ENCODE data around the gene DLG4.

DLG4 gene

GRCh38 chr17:7219812-7220592 is at the start of gene DLG4, which contains the start of gene ACADVL:
DLG4 (minus strand) TSS chr17:7219836.
ACADVL (plus strand) TSS chr17:7219938; CDS start chr17:7219985, 47 bp downstream.
- in situ Hi-C loops (cut with MboI; ENCODE audit: low pct_unique_long_range_greater_than_20kb, low sequenced_read_pairs): no loop called here
- DNase-seq: peak; percentile 85

DNA sequence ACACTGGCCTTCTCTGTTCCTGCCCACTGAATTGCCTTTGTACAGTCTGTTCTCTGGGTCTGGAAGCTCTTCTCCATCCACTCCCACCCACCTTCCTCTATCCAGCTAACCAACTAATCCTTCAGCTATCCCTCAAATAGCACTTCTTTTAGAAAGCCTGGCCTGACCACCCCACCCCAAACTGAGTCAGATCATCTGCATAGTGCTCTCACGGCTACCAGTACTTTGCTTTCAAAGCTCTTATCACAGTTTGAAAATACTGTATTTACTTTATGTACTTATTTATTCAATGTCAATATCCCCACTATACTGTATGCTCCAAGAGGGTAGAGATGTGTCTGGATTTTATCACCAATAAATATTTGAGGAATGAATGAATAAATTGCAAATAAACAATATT is 47.1 kb upstream of the DLG4 start:
- in situ Hi-C loops (cut with MboI; ENCODE audit: low pct_unique_long_range_greater_than_20kb, low sequenced_read_pairs): no loop called here

DNA sequence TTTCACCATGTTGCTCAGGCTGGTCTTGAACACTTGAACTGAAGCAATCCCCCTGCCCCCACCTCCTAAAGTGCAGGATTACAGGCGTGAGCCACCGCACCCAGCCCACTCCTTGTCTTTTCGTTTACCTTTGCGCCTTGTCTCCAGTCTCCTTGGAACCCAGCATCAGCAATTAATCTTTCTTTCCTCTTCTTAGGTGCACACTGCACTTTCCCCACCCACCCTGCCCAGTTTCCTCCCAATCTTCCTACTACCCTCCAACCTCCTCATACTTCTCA is 44.1 kb upstream of the DLG4 start:
- in situ Hi-C loops (cut with MboI; ENCODE audit: low pct_unique_long_range_greater_than_20kb, low sequenced_read_pairs): no loop called here
- no peak for DNase-seq

More for the DNA sequence above, 47.1 kb upstream of the DLG4 start:
- DNase-seq: no peak

GRCh38 chr17:7262935-7263800 is 43.5 kb upstream of the DLG4 start:
- in situ Hi-C loops (cut with MboI; ENCODE audit: low pct_unique_long_range_greater_than_20kb, low sequenced_read_pairs): no loop called here
- peak; percentile 63 for DNase-seq

DNA sequence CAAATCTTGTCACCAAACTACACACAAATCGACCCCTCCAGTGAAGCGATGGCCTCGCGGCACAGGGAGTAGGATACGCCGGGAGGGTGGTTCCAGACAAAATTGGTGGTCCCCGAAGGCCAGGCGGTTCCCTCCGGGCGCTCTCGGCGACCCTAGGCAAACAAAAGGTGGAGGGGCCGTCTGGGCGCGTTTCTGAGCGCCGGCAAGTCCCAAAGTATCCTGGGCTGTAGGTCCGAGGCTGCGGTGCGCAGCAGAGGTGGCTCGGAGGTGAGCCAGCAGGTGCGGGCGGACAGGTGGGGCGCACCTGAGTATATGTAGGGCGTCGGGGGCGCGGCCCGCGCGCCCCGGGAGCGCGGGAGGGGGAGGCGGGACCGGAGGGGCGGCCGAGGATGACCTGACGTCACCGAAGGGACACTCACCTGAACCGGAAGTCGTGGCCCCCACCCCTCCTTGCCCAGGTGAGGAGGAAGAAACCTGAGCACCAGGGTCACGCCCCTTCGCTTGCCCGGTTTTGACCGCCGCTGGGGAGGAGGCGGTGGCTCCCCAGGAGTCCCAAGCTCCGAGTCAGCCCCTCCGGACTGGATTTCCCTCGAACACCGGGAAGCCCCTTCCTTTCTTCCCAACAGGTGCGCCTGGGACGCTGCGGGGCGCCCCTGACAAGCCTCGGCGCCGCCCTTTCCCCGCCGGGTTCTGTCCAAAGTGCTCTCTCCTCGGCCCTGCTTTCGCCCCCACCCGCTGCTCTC is 42.7 kb upstream of the DLG4 start, which contains the start of gene CLDN7:
TSS of gene CLDN7 (minus strand) at position 287 of the 743 bp plus-strand sequence. CDS start 435 bp downstream, outside the sequence.
- in situ Hi-C loops (cut with MboI; ENCODE audit: low pct_unique_long_range_greater_than_20kb, low sequenced_read_pairs): no loop called here
- no peak for DNase-seq

DNA sequence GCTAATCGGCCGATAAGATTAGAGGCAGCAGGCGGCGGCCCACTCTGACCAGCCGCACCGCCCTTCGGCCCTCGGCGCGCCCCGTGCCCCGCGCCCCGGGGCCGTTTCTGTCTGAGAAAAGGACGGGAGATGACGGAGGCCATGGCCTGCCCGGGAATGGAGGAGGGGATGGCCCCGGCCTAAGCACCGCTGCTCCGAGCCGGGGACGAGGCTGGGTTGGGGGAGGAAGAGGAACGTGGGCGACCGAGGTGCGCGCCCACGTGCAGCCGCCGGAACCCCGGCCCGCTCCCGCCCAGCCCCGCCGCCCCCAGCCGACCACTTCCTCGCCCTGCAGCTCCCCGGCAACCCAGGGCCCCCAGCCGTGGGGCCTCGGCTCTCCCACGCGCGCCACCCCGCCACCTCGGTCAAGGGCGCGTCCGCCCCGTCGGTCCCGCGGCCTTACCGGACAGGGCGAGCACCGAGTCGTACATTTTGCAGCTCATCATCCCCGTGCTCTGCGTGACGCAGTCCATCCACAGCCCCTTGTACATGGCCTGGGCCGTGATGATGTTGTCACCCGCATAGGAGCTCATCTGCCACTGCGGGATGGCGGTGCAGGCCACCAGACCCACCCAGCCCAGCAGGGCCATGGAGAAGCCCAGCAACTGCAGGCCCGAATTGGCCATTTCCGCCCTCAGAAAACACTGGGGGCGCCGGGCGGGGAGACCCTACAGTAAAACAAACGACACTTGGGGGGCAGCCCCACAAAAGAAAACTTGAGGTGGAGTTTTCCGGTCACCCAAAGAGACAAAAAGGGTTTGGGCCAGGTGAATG is 41.9 kb upstream of the DLG4 start:
- in situ Hi-C loops (cut with MboI; ENCODE audit: low pct_unique_long_range_greater_than_20kb, low sequenced_read_pairs): no loop called here
- DNase-seq: no peak

GRCh38 chr17:7260651-7261378 is 41.2 kb upstream of the DLG4 start:
- in situ Hi-C loops (cut with MboI; ENCODE audit: low pct_unique_long_range_greater_than_20kb, low sequenced_read_pairs): no loop called here
- DNase-seq: no peak

DNA sequence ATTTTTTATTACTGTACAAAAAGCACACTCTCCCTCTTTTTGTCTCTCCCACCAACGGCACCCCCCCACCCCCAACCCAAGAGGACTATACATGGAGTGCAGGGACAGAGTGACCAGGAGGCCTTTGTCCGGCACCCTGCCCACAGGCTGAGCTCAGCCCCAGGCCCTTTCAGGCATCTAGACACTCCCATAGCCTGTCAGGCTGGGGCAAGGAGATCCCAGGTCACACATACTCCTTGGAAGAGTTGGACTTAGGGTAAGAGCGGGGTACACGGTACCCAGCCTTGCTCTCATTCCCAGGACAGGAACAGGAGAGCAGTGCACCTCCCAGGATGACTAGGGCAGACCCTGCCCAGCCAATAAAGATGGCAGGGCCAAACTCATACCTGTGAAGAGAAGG is 40.5 kb upstream of the DLG4 start:
- DNase-seq: no peak
- in situ Hi-C loops (cut with MboI; ENCODE audit: low pct_unique_long_range_greater_than_20kb, low sequenced_read_pairs): no loop called here

DNA sequence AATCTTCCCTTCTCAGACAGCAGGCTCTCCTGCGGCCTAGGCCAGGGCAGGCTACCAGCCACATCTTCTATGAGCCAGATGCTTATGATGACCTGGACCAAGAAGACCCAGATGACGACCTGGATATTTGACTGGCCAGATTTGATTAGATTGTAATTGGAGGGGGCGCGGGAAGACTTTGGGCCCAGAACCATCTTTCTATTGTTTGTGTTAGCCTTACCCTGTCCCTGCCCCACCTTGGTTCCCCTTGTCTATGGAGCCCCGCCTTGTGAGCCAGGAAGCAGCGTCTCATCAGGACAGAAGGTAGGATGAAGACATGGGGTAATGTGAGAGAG is 39.9 kb upstream of the DLG4 start:
- DNase-seq: no peak
- in situ Hi-C loops (cut with MboI; ENCODE audit: low pct_unique_long_range_greater_than_20kb, low sequenced_read_pairs): no loop called here

DNA sequence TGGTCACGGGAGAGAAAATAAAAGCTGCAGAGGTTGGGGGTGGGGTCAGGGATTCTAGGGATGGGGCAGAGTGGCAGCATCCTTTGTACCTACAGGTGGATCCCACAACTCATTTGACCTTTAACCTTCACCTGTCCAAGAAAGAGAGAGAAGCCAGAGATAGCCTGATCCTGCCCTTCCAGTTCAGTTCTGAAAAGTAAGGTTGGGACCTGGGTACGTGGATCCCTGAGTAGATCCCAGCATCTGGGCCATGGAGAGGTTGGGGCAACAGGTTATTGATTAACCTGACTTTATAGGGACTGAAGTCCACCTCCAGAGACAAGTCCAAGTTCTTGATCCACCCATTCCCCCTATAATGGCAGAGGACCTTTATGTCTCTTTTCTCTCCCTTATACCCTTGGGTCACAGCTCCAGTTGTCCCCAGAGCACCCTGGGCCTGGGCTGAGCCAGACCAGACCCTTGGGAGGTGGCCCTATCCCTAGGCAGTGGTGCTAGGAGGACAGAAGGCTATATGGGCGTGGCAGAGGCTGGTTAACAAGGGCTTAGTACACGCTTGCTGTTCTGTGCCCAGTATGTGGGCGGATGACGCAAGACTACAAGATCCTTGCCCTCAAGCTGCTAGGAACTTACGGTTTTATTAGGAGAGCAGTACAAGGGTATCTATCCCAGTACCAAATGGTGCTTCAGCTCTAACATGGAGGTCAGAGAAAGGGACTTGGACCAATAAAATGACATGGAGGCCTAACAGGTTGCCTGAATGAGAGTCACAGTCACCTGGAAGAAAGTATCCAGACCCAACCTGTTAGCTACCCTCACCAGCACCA is 39.3 kb upstream of the DLG4 start:
- in situ Hi-C loops (cut with MboI; ENCODE audit: low pct_unique_long_range_greater_than_20kb, low sequenced_read_pairs): no loop called here
- no peak for DNase-seq

DNA sequence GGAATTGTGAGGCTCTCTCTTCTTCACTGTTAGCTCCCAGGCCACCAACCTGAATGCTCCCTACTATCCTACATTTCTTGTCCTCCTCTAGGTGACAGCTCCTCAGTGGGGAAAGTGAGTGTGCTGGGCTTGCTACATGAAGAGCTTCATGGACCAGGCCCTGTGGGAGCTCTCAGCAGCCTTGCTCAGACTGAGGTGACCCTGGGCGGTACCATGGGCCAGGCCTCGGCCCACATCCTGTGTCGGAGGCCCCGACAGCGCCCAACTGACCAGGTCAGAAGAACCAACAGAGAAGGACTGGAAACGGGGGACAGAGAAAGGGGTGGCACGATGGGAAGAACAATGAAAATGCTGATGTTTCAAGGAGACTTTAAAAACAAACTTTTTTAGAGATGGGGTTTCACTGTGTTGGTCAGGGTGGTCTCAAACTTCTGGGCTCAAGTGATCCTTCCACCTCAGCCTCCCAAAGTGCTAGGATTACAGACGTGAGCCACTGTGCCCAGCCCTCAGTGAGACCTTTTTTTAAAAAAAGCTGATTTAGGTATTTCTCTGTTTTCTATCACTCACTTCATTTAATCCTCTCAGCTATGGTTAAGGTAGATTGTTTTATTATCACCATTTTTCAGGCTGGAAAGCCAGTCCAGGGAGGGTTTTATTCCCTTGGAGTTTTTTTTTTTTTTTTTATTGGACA is 37.3 kb upstream of the DLG4 start:
- in situ Hi-C loops (cut with MboI; ENCODE audit: low pct_unique_long_range_greater_than_20kb, low sequenced_read_pairs): no loop called here
- no peak for DNase-seq

- DNase-seq: no peak
- in situ Hi-C loops (cut with MboI; ENCODE audit: low pct_unique_long_range_greater_than_20kb, low sequenced_read_pairs): no loop called here
Measured at GRCh38 chr17:7254511-7254910, 34.9 kb upstream of the DLG4 start.

- in situ Hi-C loops (cut with MboI; ENCODE audit: low pct_unique_long_range_greater_than_20kb, low sequenced_read_pairs): no loop called here
- no peak for DNase-seq
Measured at GRCh38 chr17:7253082-7253481, 33.4 kb upstream of the DLG4 start.

- peak; percentile 99 for DNase-seq
- in situ Hi-C loops (cut with MboI; ENCODE audit: low pct_unique_long_range_greater_than_20kb, low sequenced_read_pairs): no loop called here
Measured at GRCh38 chr17:7252176-7253043, 32.8 kb upstream of the DLG4 start, which contains the start of gene ELP5. ELP5 (plus strand) TSS chr17:7252215; CDS start chr17:7252551, 336 bp downstream.

DNA sequence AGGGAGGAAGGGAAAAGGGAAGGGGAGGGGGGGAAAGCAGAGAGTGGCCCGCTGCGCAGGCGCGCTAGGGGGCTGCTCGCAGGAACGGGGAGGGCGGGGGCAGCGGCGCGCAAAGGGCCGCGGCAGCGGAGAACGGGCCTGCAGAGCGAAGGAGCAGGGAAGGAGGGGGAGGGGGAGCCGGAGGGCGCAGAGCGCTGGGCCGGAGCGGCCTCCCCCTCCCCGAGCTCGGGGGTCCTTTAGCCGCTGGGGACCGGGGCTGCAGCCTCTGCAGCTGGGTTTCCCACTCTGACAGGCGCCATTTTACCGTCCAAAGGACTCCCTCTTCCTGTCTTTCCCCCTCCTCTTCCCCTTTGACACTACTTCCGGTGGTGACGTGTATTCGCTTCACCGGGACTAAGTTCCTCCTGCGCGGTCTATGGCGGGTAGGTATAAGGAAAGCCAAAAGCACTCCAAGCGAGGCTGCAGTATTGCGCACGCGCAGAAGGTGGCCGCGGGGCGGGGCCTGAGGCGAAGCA is 32.1 kb upstream of the DLG4 start, which contains the start of gene CTDNEP1:
TSS of gene CTDNEP1 (minus strand) at position 74 of the 515 bp plus-strand sequence. CDS start 438 bp downstream, outside the sequence.
- no peak for DNase-seq
- in situ Hi-C loops (cut with MboI; ENCODE audit: low pct_unique_long_range_greater_than_20kb, low sequenced_read_pairs): no loop called here

Data from KBM-7 (cell line).